K562 treated with DMSO at 1 percent for 24 hours (cell line): ENCODE measurements around the gene HUWE1. TPM values are rescaled to one million over a fixed set of nuclear protein-coding genes. Genes with fewer than 3 reads are reported as not detected.

Experiments
- total RNA-seq: library from RNA; unstranded; fragments of 300-600 nt; gene quantifications from 2 replicates; pipeline ENCODE4 v1.2.3, GENCODE V29; 2022; ENCODE audit warnings: low read depth; ENCODE audit not compliant: insufficient read depth

HUWE1 gene
- 87.7 and 96.5 TPM in 2 replicates for total RNA-seq

DNA sequence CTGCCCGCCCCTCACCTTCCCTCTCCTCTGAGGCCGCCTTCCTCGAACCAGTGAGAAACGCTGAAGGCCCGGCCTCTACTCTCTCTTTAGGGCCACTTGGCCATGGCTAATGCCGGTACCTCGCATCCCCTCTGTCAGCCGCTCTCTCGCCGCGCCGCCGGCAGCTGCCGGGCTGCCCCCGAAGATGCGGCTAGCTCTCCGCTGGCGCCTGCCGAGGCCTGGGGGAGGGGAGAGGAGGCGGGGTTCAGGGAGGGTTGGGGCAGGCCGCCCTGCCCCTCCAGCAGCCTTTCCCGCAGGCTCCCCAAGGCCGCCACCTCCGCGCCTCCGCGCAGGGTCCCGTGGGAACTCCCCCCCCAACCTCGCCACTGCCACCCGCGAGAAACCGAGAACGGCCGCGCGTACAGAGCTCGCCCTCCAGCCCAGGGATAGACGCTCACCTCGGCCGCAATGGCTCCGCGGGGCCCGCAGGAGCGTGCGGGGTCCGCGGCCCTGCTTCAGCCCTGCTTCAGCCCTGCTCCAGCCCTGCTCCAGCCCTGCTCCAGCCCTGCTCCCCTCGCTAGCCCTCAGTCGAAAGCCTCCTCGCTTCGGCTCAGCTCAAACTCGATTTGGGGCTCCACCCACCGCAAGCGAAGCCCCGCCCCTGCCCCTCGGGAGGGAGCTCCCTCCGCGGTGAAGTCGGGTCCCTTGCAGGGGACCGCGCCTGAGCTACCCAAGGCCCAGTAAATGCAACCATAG is at the start of gene HUWE1:
HUWE1 (minus strand) TSS at position 569 of the 735 bp plus-strand sequence. CDS start 32,612 bp downstream, outside the sequence.

